HG03139 (cell line): ENCODE results near the gene OR52E2.

Experiments
- ATAC-seq: cut with Tn5 transposase; IDR thresholded peaks from one replicate; pipeline ENCODE4 v1.9.1; 2021; ENCODE audit not compliant: unreplicated experiment

Gene OR52E2

GRCh38 chr11:5021996-5022395 is 37.4 kb downstream of the OR52E2 start:
- no peak for ATAC-seq

GRCh38 chr11:5013012-5013411 is 46.4 kb downstream of the OR52E2 start:
- ATAC-seq: no peak

GRCh38 chr11:5011254-5011653 is 48.2 kb downstream of the OR52E2 start:
- ATAC-seq: no peak
